ENCODE measurements around the gene SCFD2.
"Not testable (repeated sequence)": the region's sequence is repeated elsewhere in the genome, so short reads cannot be mapped to it uniquely, and the experiment has no call there.

The SCFD2 gene

DNA sequence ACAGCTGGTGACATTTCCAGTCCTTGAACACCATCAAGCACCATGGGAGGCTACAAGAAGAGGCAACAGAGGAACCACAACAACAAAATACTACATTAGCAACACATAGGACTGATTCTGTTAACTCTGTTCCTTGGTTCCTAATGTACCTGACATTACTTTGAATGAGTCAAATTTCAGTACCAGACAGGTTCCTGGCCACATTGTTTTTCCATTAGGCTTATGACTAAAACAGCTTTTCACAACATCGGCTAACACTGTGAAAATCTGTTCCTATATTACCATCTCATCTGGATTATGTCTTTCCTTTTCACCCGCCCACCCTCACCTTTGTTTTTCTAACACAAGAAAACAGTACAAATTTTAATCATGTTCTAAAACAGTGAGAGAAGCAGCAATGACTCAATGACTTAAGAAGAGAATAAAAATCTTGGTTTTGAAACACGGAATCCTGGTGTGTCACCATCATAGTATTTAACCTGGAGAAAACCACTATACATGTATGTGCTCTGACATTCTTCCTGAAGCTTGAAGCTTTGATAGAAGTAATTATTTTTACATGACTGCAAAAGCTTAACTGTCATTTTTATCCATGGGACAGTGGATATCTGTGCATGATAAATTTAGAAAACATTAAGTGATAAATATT, 143.9 kb downstream of the SCFD2 start:
- Histone ChIP-seq H3K4me3 (replicated peaks; ENCODE audit: low read depth, low read length) (no peak overlapping the region), H3K27me3 (replicated peaks; ENCODE audit: control insufficient read depth, insufficient read depth, low read length) (no peaks in the 10 kb centered on the region), H3K36me3 (ENCODE audit: control insufficient read depth, insufficient read depth, low read length) (no peaks in the 10 kb centered on the region)
- DNase-seq (ENCODE audit: extremely low read depth, insufficient read length), result no peak
- TF ChIP-seq, protein P1, sequence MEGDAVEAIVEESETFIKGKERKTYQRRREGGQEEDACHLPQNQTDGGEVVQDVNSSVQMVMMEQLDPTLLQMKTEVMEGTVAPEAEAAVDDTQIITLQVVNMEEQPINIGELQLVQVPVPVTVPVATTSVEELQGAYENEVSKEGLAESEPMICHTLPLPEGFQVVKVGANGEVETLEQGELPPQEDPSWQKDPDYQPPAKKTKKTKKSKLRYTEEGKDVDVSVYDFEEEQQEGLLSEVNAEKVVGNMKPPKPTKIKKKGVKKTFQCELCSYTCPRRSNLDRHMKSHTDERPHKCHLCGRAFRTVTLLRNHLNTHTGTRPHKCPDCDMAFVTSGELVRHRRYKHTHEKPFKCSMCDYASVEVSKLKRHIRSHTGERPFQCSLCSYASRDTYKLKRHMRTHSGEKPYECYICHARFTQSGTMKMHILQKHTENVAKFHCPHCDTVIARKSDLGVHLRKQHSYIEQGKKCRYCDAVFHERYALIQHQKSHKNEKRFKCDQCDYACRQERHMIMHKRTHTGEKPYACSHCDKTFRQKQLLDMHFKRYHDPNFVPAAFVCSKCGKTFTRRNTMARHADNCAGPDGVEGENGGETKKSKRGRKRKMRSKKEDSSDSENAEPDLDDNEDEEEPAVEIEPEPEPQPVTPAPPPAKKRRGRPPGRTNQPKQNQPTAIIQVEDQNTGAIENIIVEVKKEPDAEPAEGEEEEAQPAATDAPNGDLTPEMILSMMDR (IDR thresholded peaks at IDR 0.05; ENCODE audit: insufficient read depth, low read length, poor library complexity, severe bottlenecking), result no peak

GRCh38 chr4:53219148-53219547, 146.7 kb downstream of the SCFD2 start:
- not testable (repeated sequence) for H3K36me3 ChIP-seq (ENCODE audit: control insufficient read depth, insufficient read depth, low read length); H3K4me3 ChIP-seq (replicated peaks; ENCODE audit: low read depth, low read length); DNase-seq (ENCODE audit: extremely low read depth, insufficient read length); H3K27me3 ChIP-seq (replicated peaks; ENCODE audit: control insufficient read depth, insufficient read depth, low read length)

- Histone ChIP-seq H3K36me3 (ENCODE audit: control insufficient read depth, insufficient read depth, low read length) (no peaks in the 10 kb centered on the region), H3K27me3 (replicated peaks; ENCODE audit: control insufficient read depth, insufficient read depth, low read length) (no peaks in the 10 kb centered on the region), H3K4me3 (replicated peaks; ENCODE audit: low read depth, low read length) (no peak overlapping the region)
- TF ChIP-seq, protein P1 (IDR thresholded peaks at IDR 0.05; ENCODE audit: insufficient read depth, low read length, poor library complexity, severe bottlenecking), result no peak
- no peak for DNase-seq (ENCODE audit: extremely low read depth, insufficient read length)
Observed at GRCh38 chr4:53208753-53209152, 157.1 kb downstream of the SCFD2 start.

- DNase-seq (ENCODE audit: extremely low read depth, insufficient read length), result no peak
- Histone ChIP-seq H3K4me3 (replicated peaks; ENCODE audit: low read depth, low read length) (no peak overlapping the region), H3K36me3 (ENCODE audit: control insufficient read depth, insufficient read depth, low read length) (no peaks in the 10 kb centered on the region), H3K27me3 (replicated peaks; ENCODE audit: control insufficient read depth, insufficient read depth, low read length) (no peaks in the 10 kb centered on the region)
- TF ChIP-seq, protein P1 (IDR thresholded peaks at IDR 0.05; ENCODE audit: insufficient read depth, low read length, poor library complexity, severe bottlenecking), result no peak
Observed at GRCh38 chr4:53205970-53206369, 159.9 kb downstream of the SCFD2 start.

GRCh38 chr4:53199356-53199755, 166.5 kb downstream of the SCFD2 start:
- Histone ChIP-seq H3K36me3 (ENCODE audit: control insufficient read depth, insufficient read depth, low read length) (no peaks in the 10 kb centered on the region), H3K27me3 (replicated peaks; ENCODE audit: control insufficient read depth, insufficient read depth, low read length) (no peaks in the 10 kb centered on the region), H3K4me3 (replicated peaks; ENCODE audit: low read depth, low read length) (no peak overlapping the region)
- no peak for DNase-seq (ENCODE audit: extremely low read depth, insufficient read length)
- TF ChIP-seq, protein P1 (IDR thresholded peaks at IDR 0.05; ENCODE audit: insufficient read depth, low read length, poor library complexity, severe bottlenecking), result no peak

DNA sequence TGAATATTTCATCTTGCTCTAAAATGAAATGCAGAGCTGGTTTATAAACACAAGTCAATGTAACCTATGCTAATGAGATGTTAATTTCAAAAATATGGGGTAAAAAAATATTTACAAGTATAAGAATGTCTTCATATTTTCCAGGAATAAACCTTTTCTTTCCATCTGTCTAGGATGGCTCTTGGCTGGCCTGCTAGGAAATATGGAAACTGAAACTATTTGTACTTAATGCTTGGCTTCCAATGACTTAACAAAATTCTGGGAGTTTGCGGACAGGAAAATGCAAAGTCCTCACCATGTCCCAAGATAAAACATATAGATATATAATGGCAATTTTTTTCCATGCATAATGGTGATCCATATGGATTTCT, 168.1 kb downstream of the SCFD2 start:
- no peaks in the 10 kb centered on the region for H3K36me3 ChIP-seq (ENCODE audit: control insufficient read depth, insufficient read depth, low read length)
- no peaks in the 10 kb centered on the region for H3K27me3 ChIP-seq (replicated peaks; ENCODE audit: control insufficient read depth, insufficient read depth, low read length)
- H3K4me3 ChIP-seq (replicated peaks; ENCODE audit: low read depth, low read length), result no peak overlapping the region
- no peak for DNase-seq (ENCODE audit: extremely low read depth, insufficient read length)
- TF ChIP-seq, protein P1 (IDR thresholded peaks at IDR 0.05; ENCODE audit: insufficient read depth, low read length, poor library complexity, severe bottlenecking), result no peak
